Glutamatergic neuron (in vitro differentiated cells): ENCODE measurements around the gene HDAC4. TPM values are rescaled to one million over a fixed set of nuclear protein-coding genes. Genes with fewer than 3 reads are reported as not detected.

Experiments used
- DNase-seq: peaks from one replicate; pipeline ENCODE4 v3.0.0; 2022
- H3K27ac Mint-ChIP-seq: one replicate; pipeline ENCODE4 v1.8.0; 2020; ENCODE audit warnings: mild to moderate bottlenecking, mixed read lengths, inconsistent platforms; ENCODE audit not compliant: unreplicated experiment
- H3K27me3 Mint-ChIP-seq: one replicate; pipeline ENCODE4 v1.8.0; 2020; ENCODE audit warnings: mild to moderate bottlenecking, moderate library complexity, mixed read lengths, inconsistent platforms; ENCODE audit not compliant: unreplicated experiment
- H3K36me3 Mint-ChIP-seq: one replicate; pipeline ENCODE4 v1.8.0; 2020; ENCODE audit warnings: mild to moderate bottlenecking, mixed read lengths, inconsistent platforms; ENCODE audit not compliant: unreplicated experiment
- H3K4me1 Mint-ChIP-seq: one replicate; pipeline ENCODE4 v1.8.0; 2020; ENCODE audit warnings: mild to moderate bottlenecking, low read depth, mixed read lengths, inconsistent platforms; ENCODE audit not compliant: unreplicated experiment
- H3K4me3 Mint-ChIP-seq: one replicate; pipeline ENCODE4 v1.8.0; 2020; ENCODE audit warnings: mild to moderate bottlenecking, mixed read lengths, inconsistent platforms; ENCODE audit not compliant: unreplicated experiment
- H3K9me3 Mint-ChIP-seq: one replicate; pipeline ENCODE4 v1.8.0; 2020; ENCODE audit warnings: mild to moderate bottlenecking, moderate library complexity, mixed read lengths, inconsistent platforms; ENCODE audit not compliant: unreplicated experiment
- CTCF ChIP-seq: fragments of 200-600 bp; sonication (generic); IDR thresholded peaks from one replicate; pipeline ENCODE4 v1.5.0; 2021; ENCODE audit not compliant: partially characterized antibody, unreplicated experiment
- total RNA-seq: library from RNA; stranded (reverse); fragmentation: NEBNext Ultra II Directional; extraction: Animal tissue kit (Norgen Biotek cat#: 25700); gene quantifications from one replicate; pipeline ENCODE4 v1.2.1, GENCODE V29; 2021; ENCODE audit not compliant: unreplicated experiment

HDAC4 gene
- total RNA-seq, 1 donor from 2014 or later = 90.6 TPM

DNA sequence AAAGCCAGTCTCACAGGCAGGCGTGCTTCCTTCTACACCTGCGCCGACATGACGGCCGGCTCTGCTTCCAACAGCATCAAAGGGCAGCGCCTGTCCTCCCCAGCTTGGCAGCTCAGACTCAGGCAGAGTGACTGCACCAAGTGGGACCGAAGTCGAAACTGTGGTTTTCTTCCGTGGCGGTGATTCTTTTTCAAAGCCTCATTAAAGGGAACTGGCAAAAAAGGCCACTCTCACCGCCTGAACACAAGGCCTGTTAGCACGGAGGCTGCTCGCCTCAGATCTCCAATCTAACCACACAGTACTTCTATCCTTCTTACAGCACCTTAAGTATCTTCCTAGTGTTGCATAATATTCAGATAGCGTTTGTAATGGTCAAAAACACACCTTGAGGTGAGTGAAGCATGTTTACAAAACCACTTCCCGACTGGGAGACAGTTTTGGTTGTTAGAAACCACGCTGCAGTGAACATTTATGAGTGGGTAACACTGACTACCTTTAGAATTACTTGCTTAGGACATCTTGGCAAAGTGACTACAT, 236.4 kb downstream of the HDAC4 start:
- peak; percentile 12 for DNase-seq
- Mint-ChIP-seq H3K27me3 (peaks cover 12% of the 10 kb centered on the region), H3K4me1 (peaks cover 7% of the 10 kb centered on the region), H3K4me3 (no peak overlapping the region), H3K9me3 (peaks cover 16% of the 10 kb centered on the region), H3K27ac (no peak overlapping the region), H3K36me3 (peaks cover 9% of the 10 kb centered on the region)
- TF ChIP-seq CTCF = no peak

DNA sequence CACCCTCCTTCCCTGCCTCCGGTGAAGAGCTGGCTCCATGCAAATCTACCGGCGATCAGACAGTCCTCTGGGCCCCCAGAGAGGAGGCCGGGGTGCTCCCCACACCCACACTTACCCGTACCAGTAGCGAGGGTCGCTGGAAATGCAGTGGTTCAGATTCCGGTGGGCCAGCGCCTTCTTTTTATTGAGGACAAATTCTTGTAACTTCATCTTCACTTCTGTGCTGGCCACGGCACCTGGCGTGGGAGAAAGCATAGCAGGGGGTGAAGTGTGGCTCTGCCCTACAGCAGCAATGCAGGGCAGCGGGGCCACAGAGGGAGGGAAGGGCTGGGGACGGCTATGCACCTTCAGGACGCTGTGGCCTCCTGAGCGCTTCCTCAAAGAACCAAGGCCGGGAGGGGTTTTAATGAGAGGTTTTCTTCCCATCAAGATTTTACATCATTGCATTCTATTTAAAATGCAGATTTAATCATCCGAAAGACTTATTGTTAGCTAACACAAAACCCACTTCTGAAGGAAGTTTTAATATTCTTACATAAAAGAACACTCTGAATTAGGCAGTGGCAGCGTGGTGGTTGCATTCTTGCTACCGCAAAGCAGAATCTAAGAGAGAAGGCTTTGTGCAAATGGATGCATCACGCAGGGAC, 237.0 kb downstream of the HDAC4 start:
- Mint-ChIP-seq H3K27ac (no peak overlapping the region), H3K9me3 (peaks cover 17% of the 10 kb centered on the region), H3K4me1 (peaks cover 4% of the 10 kb centered on the region), H3K4me3 (no peak overlapping the region), H3K36me3 (peaks cover 9% of the 10 kb centered on the region), H3K27me3 (peaks cover 14% of the 10 kb centered on the region)
- TF ChIP-seq CTCF = no peak
- DNase-seq = peak; percentile 8

- no peak overlapping the region for H3K27ac Mint-ChIP-seq
- H3K4me3 Mint-ChIP-seq = no peak overlapping the region
- peaks cover 16% of the 10 kb centered on the region for H3K27me3 Mint-ChIP-seq
- peaks cover 2% of the 10 kb centered on the region for H3K4me1 Mint-ChIP-seq
- H3K36me3 Mint-ChIP-seq = peaks cover 9% of the 10 kb centered on the region
- no peak for TF ChIP-seq CTCF
- DNase-seq = peak; percentile 15
- peaks cover 19% of the 10 kb centered on the region for H3K9me3 Mint-ChIP-seq
Observed at GRCh38 chr2:239162976-239163687, 237.7 kb downstream of the HDAC4 start.

DNA sequence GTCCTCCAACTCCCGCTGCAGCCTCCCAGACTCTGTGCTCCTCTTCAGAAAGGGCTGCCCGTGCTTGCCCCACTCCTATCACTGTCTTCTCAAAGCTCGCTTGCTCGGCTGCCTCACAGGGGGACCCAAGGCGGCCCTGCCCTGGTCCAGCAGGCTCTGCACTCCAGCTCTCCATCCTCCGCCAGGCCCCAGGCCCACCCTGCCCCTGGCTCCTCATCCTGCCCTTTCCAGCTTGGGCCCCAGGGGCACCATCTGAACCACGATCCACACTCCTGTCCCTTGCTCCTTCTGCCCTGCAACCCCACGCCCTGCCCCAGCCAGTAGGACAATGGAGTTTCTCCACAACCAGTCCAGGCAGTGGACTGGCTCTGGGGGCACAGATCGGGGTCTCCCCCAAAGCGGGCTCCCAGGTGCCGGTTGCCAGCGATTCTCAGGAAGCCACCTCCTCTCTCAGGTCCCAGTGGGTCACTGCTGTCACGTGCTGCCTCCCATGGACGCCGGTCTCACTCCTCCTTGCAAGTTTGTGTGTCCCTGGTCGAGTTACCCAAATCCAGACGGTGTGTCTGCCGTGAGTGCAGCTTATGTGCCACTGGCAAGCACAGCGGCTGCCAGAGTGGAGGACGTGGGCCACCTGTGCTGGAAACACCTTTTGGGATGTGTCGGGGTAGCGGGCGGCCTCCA, 238.5 kb downstream of the HDAC4 start:
- TF ChIP-seq CTCF = no peak
- peak; percentile 9 for DNase-seq
- Mint-ChIP-seq H3K4me1 (peaks cover 2% of the 10 kb centered on the region), H3K27ac (no peak overlapping the region), H3K36me3 (peaks cover 9% of the 10 kb centered on the region), H3K9me3 (peaks cover 19% of the 10 kb centered on the region), H3K4me3 (no peak overlapping the region), H3K27me3 (peaks cover 17% of the 10 kb centered on the region)
